Measurements from ENCODE around the gene AP1M1. TPM values are rescaled to one million over a fixed set of nuclear protein-coding genes. Genes with fewer than 3 reads are reported as not detected.

The AP1M1 gene
- total RNA-seq, 2 experiments from 2014 or later = 99.0 to 108 TPM

- peaks cover 73% of the 10 kb centered on the region for H3K4me1 Mint-ChIP-seq (ENCODE audit: low read depth)
- H3K4me3 Mint-ChIP-seq = no peak overlapping the region
- POLR2A ChIA-PET = interaction anchor here (1.7 to 2.3 kb wide), 2 partner anchors 10 to 13 kb away, joined by 5 to 7 read pairs; no protein-coding TSS in a partner anchor
- no peak for DNase-seq
- no peak for TF ChIP-seq CTCF (IDR thresholded peaks at IDR 0.05)
- CTCF ChIA-PET = interaction anchor here (0.9 to 1.0 kb wide), 2 partner anchors 9 to 177 kb away, joined by 3 read pairs; no protein-coding TSS in a partner anchor
- H3K36me3 Mint-ChIP-seq (ENCODE audit: low read depth) = peaks cover 66% of the 10 kb centered on the region
- no peak overlapping the region for H3K27ac Mint-ChIP-seq
- H3K9me3 Mint-ChIP-seq = no peaks in the 10 kb centered on the region
- no peak for ATAC-seq
- intact Hi-C loops (cut with micrococcal nuclease) = no loop called here
- no peaks in the 10 kb centered on the region for H3K27me3 Mint-ChIP-seq
These were observed 7.7 kb downstream of the AP1M1 start for GRCh38 chr19:16205205-16206045.

GRCh38 chr19:16206046-16206605 lies 8.4 kb downstream of the AP1M1 start:
- Mint-ChIP-seq H3K27me3 (no peaks in the 10 kb centered on the region), H3K27ac (peak overlapping the region; percentile 36), H3K4me3 (no peak overlapping the region), H3K9me3 (peaks cover 2% of the 10 kb centered on the region), H3K36me3 (ENCODE audit: low read depth) (peaks cover 66% of the 10 kb centered on the region), H3K4me1 (ENCODE audit: low read depth) (peaks cover 69% of the 10 kb centered on the region)
- intact Hi-C loops (cut with micrococcal nuclease) = no loop called here
- ChIA-PET CTCF (interaction anchor here (0.9 kb wide), 1 partner anchor 177 kb away, joined by 3 read pairs; no protein-coding TSS in a partner anchor), POLR2A (interaction anchor here (1.3 to 2.3 kb wide), 3 partner anchors 9 to 20 kb away, joined by 4 to 7 read pairs (median 5); no protein-coding TSS in a partner anchor)
- ATAC-seq (no peak), DNase-seq (no peak)
- no peak for TF ChIP-seq CTCF (IDR thresholded peaks at IDR 0.05)

- ChIA-PET CTCF (no interaction called here), POLR2A (interaction anchor here (0.6 to 1.3 kb wide), 2 partner anchors 19 to 21 kb away, joined by 3 to 4 read pairs; no protein-coding TSS in a partner anchor)
- H3K4me1 Mint-ChIP-seq (ENCODE audit: low read depth) = peaks cover 70% of the 10 kb centered on the region
- H3K4me3 Mint-ChIP-seq = no peak overlapping the region
- TF ChIP-seq CTCF (IDR thresholded peaks at IDR 0.05) = no peak
- H3K27ac Mint-ChIP-seq = peak overlapping the region; percentile 47
- H3K27me3 Mint-ChIP-seq = no peaks in the 10 kb centered on the region
- ATAC-seq (no peak), DNase-seq (no peak)
- H3K9me3 Mint-ChIP-seq = peaks cover 2% of the 10 kb centered on the region
- intact Hi-C loops (cut with micrococcal nuclease) = no loop called here
- peaks cover 69% of the 10 kb centered on the region for H3K36me3 Mint-ChIP-seq (ENCODE audit: low read depth)
These were observed 8.9 kb downstream of the AP1M1 start for GRCh38 chr19:16206637-16207036.

- no peak for TF ChIP-seq CTCF (IDR thresholded peaks at IDR 0.05)
- intact Hi-C loops (cut with micrococcal nuclease) = no loop called here
- POLR2A ChIA-PET = interaction anchor here (0.6 to 1.3 kb wide), 4 partner anchors 8 to 1985 kb away, joined by 3 to 4 read pairs (median 3); no protein-coding TSS in a partner anchor
- no peak overlapping the region for H3K4me3 Mint-ChIP-seq
- ATAC-seq (no peak), DNase-seq (no peak)
- H3K9me3 Mint-ChIP-seq = peaks cover 7% of the 10 kb centered on the region
- peaks cover 70% of the 10 kb centered on the region for H3K4me1 Mint-ChIP-seq (ENCODE audit: low read depth)
- CTCF ChIA-PET = interaction anchor here (1.1 to 1.2 kb wide), 2 partner anchors 21 to 210 kb away, joined by 3 read pairs; no protein-coding TSS in a partner anchor
- no peaks in the 10 kb centered on the region for H3K27me3 Mint-ChIP-seq
- peaks cover 71% of the 10 kb centered on the region for H3K36me3 Mint-ChIP-seq (ENCODE audit: low read depth)
- peak overlapping the region; percentile 83 for H3K27ac Mint-ChIP-seq
These were observed 9.4 kb downstream of the AP1M1 start for GRCh38 chr19:16207063-16207462.
